GM18858 (cell line): Measurements from ENCODE around the gene PAFAH2.

ENCODE experiments used
- ATAC-seq: cut with Tn5 transposase; IDR thresholded peaks from one replicate; pipeline ENCODE4 v1.9.1; 2021; ENCODE audit not compliant: unreplicated experiment

The PAFAH2 gene

DNA sequence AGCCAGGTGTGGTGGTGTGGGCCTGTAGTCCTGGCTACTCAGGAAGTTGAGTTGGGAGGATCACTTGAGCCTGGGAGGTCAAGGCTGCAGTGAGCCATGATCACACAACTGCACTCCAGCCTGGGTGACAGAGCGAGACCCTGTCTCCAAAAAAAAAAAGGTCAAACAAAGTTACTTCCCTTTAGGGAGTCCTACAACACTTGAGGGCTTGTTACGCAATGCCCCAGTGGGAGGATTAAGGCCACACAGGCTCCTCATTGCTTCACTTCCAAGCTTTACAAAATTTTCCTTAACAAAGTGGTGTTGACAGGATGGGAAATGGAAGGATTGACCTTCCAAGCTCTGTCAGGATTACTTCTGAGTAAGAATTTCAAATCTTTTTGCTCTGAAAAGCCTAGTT lies 17.5 kb upstream of the PAFAH2 start:
- no peak for ATAC-seq

DNA sequence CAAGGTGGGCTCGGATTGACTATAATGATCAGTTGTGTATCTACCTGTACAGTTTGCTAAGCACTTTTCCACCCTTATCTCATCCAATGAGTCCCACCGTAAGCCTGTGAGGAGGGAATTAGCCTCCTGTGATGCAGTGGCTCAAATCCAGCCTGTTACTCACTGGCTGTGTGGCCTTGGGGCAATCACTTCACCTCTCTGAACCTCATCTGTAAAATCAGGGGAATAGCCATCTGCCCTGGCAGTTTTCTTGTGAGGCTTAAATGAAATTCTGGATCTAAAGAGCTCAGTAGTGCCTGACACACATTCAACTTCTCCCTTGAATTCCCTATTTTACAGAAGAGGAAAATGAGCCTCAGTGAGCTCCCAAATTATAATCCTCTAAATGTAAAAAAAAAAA lies 16.3 kb upstream of the PAFAH2 start:
- no peak for ATAC-seq

DNA sequence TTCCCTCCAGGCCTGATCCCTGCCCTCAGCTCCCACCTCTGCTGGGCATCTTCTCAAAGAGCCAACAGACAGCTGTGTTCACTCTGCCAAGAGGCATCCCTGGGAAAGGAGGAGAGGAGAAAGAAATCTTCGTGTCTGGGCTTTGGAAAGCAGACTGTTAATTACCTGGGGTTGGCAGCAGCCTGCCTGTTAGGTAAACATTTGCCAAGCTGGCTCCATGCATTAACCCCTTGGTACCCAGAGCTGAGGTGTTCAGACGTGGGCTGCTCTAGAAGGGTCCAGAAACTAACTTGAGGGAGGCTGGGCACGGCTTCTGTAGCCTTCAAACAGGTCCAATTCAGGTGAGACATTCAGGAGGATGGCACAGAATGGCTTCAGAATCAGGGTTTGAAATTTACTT lies 15.0 kb upstream of the PAFAH2 start:
- no peak for ATAC-seq

DNA sequence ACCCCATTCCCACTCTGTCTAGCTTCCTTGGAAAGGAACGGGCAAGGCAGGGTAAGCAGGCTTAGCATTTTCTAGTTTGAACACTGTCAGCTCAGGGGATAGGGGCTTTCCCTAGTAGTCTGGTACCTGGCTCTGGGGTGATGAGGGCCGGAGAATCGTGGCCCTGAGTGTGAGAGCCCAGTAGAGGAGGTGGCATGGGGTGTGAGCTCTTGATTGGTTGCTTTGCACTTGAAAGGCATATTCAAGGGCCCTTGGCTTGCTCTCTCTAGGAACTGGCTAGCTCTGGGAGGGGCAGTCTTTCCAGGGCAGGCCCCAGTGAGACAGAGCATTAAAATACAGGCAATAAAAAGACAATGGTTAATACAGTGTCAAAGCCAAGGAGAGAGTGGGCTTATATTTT lies 13.0 kb upstream of the PAFAH2 start:
- no peak for ATAC-seq

DNA sequence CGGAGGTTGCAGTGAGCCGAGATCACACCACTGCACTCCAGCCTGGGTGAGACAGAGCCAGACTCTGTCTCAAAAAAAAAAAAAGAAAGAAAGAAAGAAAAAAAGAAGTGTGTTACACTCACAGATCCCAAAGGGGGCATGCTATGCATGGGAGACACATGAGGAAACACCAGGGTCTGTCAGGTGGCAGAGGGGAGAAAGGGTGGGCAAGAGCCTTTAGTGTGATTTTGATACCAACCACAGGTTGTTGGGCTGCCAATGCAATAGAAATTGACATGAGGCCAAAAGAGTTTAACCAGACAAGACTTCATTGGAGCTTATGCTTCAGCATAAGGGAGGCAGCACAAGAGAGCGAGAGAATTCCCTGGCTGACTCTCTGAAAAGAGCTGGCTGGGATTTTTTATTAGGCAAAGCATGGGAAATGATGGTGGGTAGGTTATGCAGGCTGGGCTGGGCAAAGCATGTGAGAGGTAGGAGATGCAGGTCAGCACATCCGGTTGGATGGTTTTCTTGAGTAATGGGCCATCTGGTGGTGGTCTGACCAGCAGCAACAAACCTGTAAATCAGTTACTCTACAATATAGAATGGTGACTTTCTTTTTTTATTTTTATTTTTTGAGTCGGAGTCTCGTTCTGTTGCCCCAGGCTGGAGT lies 12.1 kb upstream of the PAFAH2 start:
- ATAC-seq = no peak

DNA sequence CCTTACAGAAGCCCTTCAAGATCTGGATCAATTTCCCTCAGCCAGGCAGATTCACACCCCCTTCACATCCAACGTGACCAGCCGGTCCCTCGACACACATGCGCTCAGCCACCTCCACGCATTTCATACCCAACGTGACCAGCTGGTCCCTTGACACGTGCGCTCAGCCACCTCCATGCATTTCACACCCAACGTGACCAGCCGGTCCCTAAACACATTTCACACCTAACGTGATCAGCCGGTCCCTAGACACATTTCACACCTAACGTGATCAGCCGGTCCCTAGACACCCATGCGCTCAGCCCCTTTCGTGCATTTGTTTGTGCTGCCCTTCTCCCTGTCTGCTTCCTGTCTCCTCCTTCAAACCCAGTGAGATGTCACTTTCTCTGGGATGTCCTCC lies 8.8 kb upstream of the PAFAH2 start:
- ATAC-seq = no peak

DNA sequence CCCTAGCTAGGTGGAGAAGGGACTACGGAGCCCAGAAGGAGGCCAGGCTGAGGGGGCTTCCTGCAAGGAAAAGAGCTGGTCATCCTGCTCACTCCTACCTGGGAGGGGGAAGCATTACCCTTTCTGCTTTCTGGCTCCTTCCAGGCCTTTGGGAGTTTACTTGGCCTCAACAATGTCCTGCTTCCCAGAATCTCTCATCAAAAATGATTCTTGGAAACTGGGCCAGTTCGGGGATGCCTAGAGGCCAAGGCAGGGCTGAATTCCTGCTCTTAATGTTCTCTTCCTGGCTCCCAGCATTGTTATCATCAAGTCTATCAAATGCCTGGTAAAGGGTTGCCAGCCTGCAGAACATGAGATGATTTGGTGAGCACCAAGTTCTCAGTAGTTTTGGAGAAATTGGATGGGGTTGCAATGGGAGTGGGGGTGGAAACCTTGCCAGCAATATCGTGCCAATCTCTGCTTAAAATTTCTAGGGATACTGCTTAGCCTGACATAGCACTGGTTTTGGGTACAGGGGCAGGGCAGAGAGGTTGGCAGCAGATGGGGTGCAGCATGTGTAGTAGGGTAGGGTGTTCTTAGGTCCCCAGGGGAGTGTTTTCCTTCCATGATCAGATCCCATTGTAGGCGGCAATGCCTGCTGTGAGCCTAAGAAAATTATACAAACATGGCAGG lies 7.7 kb upstream of the PAFAH2 start:
- ATAC-seq = no peak

DNA sequence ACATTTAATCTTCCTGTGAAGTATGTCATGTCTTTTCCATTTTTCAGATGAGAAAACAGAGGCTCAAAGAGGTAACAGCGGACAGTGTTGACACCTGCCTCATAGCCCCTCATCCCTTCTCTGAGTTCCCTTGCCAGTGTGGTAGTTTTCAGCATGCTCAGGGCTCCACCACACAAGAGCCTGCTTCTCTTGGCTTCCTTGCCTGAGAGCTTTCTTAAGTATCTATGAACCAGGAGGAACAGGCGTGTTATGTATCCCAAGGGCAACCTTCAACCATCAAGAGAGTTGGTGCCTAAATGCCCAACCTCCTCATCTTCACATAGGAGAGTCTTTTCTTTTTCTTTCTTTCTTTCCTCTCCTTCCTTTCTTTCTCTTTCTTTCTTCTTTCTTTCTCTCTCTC lies 5.9 kb upstream of the PAFAH2 start:
- ATAC-seq = no peak

DNA sequence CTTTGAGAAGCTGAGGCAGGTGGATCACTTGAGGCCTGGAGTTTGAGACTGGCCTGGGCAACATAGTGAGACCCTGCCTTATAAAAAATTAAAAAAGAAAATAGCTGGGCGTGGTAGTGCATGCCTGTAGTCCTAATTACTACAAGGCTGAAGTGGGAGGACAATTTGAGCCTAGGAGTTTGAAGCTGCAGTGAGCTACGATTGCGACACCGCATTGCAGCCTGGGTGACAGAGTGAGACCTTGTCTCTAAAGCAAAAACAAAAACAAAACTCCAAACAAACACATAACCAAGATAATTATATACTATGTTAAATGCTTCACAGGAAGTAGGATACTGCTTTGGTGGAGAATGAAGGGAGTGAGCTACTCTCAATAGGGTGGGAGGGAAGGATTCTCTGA lies 5.4 kb upstream of the PAFAH2 start:
- no peak for ATAC-seq

DNA sequence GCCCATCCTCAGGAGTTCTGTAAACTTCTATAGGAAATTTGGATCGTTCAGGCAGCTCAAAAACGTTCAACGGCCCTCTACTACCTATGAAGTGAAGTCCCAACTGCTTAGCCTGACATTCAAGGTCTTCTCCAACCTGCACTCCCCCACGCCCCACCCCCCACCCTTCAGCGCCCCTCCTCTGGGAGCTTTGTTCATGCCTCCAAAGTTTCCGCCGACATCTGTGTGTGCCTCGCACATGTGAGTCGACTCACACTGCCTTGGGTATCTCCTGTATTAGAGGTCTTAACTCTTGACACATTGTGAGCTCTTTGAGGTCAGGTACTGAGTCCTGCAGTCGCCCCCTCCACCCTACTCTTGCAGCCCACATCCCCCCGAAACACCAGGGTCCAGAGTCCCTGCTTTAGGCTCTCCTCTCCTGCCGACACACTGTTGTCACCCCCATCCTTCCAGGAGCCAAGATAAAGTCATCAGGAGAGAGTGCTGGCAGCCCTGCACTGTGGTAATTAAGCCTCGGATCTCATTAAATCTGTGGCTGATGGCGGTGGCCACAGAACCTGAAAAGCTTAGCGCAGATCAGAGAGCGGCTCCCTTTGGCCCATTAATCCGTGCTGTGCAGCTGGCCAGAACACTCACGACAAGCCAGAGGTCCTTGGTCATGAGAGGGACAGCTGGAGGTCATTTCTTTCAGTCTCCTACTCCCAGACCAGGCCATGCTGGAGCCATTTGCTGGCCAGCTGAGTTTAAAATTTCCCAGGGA lies 1.4 kb upstream of the PAFAH2 start:
- no peak for ATAC-seq

DNA sequence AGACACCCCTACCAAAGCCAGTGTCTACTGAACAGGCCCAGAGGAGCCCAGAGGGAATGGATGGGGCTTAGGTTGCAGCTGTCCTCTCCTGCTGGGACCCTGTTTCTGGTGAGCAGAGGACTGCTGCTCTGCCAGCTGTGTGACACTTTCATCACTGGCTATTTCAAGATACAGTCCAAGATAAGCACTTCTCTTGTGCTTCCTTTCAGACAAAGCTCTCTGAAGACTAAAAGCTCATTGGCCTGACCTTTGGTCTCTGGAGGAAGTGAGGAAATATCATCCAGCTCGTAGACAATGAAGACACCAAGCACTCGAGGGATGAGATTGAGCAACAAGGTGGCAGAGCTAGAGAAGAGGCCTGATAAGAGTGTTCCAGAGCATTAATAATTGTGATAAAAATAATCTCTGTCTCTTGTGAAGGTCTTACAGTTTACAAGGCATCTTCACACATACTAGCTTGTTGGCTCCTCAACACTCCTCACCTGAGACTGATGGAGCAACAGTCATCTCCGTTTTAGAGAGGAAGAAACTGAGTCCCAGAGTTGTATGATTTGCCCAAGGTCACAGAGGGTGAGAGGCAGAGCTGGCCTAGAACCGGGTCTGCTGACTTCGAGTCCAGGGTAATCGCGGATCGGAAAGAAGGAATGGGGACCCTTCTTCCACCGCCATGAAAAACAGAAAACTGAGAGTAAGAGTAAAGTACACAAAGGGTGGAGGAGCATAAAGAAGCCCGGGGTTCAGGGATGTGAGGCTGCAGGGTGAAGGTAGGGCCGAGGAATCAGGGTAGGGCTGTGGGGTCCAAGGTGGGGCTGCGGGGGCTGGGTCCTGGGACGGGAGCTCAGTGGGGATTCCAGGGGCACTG lies 666 bp downstream of the PAFAH2 start:
- ATAC-seq = no peak

DNA sequence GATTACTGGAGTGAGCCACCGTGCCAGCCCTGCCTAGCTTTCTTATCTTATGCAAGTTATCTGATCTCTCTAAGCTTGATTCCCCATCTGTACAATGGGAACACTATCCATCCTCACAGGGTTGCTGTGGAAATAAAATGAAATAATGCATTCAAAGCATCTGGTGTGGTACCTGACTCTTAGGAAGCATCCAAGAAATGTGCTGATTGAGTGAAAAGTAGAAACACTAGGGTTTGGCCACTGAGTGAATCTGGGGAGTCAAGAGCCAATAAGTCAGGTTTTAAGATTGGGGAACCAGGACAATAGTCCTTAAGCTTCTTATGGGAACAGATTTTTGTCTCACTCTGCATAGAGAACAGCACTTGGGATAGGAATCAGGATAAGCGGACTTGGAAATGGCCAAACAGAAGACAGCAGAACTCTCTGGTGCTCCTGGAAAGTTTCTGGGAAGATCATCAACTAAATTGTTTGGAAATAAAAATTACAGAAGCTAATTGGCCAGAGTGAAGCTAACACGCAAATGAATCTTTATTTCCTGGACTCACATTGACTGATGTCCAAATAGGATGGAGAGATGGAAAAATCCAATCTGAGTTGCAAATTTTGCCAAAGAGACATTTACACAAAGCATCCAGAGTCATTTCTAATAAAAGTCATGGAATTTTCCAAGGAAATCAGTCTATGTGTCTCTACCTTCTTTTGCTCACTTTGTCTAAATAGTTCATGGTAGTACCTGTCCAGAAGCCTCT lies 3.3 kb downstream of the PAFAH2 start:
- no peak for ATAC-seq

DNA sequence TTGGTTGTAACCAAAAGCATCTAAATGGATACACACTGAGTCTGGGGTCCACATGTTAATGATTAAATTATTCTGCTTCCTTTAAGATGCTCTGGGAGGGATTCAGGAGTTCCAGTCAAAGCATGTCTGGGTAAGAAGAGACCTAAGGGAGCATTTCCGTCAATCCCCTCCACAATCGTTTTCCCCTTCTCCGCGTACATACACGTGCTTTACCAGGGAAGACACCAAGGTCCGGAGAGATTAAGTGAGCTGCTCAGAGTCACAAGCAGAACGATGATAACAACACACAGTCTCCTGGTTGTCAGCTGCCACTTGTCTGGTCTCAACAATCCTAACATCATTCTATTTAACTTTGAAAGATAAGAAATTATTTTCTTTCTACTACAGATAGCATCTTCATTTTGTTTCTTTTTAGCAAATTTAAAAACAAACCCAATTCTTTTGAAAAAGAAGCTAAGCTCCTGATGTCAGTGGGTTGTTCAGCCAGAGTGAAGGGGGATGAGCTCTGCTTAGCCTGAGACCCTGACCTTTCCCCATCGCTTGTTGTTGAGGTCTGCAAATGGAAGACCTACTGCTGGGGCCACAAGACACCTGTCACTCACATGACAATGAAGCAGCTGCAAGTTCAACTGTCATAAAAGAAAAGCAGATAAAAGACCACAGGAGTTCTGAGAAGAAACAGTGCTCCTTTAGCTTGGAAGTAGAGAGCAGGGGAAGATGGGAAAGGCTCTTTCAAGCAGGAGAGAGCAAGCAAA lies 4.5 kb downstream of the PAFAH2 start:
- no peak for ATAC-seq

DNA sequence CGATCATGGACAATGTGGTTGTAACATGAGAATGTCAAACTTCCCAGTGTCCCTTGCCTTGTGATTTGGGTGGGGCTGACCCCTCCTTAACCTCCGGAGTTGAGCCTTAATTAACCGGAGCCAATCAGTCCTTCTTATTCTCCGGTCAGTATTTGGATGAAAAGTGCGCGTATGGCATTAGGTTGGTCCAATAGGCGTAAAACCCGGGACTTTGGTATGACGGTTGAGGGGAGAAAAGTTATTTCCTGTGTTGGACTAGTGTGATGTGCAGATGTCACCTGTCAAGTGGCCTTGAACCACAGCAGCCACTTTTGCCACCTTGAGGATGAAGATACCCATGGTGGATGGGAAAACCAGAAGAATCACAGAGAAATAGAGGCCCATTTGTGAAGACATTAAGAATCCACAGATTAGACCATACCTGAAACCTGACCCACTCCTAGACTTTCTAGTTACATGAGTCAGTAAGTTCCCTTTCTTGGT lies 5.1 kb downstream of the PAFAH2 start:
- ATAC-seq = no peak

DNA sequence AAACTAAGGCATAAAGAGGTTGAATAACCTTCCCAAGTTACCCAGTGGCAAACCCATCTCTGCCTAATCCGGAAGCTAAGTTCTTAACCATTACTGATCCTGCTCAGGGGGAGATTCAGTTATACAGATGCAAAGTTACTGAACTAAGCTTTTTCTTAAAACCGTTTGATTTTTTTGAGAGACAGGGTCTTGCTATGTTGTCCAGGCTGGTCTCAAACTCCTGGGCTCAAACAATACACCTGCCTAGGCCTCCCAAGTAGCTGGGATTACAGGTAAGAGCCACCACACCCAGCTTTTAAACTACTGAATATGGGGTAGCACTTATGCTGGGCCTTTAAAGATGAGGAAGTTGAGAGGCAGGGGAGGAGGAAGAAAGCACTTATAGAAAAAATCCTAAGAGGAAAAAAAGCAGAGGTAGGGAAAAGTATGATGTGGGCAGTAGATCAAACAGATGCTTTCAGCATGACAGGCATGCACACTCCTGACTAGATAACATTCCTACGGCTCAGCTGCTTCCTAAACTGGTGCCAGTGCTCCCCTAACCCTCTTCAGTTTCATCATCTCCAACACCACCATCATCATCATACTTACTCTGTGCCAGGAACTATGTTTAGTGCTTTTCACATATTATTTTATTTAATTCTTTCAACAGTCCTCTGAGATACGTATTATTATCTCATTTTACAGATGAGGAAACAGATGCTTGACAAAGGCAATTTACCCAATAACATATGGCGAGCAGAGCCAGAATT lies 5.8 kb downstream of the PAFAH2 start:
- no peak for ATAC-seq

DNA sequence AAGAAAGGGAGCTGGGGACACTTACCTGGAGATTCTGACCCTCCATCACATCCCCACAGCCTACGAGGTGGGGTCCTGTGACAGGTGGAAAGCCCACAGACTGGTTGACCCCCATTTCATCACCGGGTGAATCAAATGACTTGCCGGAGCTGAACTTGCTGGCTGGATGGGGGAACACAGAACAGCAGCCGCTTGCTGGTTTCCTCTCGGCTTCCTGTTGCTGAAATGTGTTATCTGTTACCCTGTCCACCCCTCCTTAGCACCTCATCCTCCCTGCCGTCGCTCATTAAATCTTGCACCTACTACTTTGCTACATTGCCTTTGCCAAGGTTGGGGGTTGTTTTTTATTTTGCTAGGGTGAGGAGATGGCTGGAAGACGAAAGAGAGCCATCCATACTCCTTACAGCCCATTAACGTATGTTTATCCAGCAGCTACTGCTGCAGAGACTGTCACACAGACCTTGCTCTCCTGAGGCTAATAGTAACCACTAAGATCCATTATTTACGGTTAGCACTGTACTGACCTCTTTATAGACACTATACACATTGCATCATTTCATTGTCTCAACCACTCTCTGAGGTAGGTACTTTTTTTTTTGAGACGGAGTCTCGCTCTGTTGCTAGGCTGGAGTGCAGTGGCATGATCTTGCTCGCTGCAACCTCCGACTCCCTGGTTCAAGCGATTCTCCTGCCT lies 7.0 kb downstream of the PAFAH2 start:
- no peak for ATAC-seq

DNA sequence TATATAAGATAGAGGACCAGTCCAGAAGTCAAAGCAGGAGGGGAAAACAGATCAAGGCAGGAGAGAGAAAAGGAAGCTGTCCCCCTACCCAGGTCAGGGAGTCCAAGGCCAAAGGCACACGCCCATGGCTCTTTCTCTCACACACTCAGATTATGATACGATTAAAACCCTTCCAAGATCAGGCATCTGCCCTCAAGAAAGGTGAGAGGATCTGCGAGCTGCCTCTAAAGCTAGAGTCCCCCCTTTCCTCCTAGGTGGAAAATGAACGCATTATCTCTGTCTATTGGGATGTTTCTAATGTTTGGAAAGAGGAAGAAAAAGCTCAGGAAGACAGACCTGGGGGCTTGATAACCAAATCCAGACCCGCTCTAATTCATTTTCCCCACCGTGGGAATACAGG lies 7.6 kb downstream of the PAFAH2 start:
- no peak for ATAC-seq

DNA sequence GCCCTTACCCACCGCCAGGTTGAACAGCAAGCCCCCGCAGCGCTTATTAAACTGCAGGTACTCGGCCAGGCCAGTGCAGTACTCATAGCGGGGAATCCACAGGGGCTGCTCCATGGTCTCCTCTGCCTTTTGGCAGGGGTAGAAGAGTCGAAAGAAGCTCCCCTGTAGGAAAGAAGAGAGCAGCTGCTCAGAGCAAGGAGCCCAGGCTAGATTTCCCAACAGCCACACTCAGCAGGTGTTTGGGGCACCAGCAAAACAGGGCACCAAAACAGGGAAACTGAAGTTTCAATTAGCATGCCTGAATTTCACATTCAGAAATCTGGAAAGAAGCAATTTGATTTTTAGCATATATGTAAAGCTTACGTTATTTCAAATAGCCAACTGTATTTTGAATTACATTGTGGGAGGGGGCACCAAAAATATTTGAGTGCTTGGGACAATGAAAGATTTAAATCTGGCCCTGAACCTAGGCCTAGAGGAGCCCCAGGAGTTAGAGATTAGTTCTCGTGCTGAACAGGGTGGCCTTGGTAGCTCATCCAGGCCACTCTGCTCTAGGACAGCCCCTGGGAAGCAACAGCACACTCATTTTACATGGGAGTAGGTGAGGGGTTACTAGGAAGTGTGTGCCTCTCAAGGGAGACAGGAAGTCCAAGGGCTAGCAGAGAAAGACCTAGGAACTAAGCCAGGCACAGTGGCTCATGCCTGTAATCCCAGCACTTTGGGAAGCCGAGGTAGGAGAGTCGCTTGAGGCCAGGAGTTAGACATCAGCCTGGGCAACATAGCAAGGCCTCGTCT lies 8.2 kb downstream of the PAFAH2 start:
- ATAC-seq = no peak
